NCI-H2196 (cell line): ENCODE measurements around the gene KCTD21.
"Not testable (repeated sequence)": the region's sequence is repeated elsewhere in the genome, so short reads cannot be mapped to it uniquely, and the experiment has no call there.

ENCODE experiments used
- DNase-seq: peaks from one replicate; lab custom pipeline; 2025; ENCODE audit not compliant: unreplicated experiment; lab: John Stamatoyannopoulos, UW

The KCTD21 gene

DNA sequence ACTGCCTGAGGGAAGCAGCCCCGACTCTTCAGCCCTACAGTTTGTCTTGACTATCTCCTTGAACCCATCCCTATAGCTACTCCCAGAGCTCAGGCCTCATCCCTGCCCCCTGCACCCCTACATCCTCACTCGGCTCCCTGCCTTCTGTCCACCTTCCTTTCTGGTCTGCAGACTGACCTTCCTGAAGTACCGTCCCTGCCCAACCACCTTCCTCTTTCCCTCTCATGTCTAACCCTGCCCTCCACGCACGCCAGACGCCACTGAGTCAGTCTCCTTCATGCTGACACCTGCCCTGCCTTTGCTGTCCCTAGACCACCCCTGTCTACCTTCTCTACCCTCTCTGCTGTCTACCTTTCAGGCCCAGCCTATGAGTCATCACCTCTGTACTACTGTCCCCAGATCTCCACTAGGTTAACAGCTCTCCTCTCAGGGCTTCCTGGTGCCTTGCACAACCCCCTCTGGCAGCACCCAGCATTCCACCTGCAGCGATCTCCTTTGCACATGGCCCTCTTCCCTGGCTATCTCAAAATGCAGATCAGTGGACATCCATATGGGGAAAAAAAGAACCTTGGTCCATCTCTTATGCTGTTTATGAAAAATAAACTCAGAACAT lies 8.9 kb downstream of the KCTD21 start:
- DNase-seq, result no peak

DNA sequence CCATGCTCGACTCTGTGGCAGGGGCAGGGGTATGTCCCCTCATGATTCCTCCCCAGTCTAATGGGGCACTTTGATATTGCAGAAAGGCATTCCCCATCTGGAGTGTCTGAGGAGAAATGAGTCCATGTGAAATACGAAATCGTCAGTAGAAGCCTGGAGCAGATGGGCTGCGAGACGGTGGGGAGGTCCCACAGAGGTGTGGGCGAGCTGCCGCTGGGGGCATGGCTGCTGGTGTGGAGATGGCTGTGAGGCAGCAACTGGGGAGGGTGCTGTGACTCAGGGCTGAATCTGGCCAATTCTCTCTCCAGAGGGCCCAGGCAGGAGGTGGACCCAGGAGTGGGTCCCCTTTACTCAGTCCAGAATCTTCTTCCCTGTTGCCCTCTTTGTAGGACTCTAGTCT lies 11.2 kb downstream of the KCTD21 start:
- DNase-seq, result no peak

DNA sequence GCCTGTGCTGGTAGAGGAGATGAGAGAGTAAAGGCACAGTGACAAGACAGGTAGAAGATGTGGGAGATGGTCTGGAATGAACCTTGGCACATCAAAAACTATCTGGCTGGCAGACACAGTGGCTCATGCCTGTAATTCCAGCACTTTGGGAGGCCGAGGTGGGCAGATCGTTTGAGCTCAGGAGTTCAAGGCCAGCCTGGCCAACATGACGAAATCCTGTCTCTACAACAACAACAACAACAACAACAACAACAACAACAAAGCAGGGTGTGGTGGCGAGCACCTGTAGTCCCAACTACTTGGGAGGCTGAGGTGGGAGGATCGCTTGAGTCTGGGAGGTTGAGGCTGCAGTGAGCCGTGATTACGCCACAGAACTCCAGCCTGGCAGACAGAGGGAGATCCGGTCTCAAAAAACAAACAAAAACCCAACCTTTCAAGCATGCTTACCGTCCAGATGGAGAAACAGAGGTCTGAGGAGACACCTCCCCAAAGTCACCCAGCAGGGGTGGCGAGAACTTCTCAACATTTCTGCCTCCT lies 11.8 kb downstream of the KCTD21 start:
- no peak for DNase-seq

DNA sequence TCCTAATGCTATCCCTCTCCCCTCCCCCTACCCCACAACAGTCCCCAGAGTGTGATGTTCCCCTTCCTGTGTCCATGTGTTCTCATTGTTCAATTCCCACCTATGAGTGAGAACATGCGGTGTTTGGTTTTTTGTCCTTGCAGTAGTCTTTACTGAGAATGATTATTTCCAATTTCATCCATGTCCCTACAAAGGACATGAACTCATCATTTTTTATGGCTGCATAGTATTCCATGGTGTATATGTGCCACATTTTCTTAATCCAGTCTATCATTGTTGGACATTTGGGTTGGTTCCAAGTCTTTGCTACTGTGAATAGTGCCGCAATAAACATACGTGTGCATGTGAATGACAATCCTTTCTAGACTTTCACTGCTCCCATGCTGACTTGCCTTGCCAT lies 12.6 kb downstream of the KCTD21 start:
- DNase-seq, result not testable (repeated sequence)

DNA sequence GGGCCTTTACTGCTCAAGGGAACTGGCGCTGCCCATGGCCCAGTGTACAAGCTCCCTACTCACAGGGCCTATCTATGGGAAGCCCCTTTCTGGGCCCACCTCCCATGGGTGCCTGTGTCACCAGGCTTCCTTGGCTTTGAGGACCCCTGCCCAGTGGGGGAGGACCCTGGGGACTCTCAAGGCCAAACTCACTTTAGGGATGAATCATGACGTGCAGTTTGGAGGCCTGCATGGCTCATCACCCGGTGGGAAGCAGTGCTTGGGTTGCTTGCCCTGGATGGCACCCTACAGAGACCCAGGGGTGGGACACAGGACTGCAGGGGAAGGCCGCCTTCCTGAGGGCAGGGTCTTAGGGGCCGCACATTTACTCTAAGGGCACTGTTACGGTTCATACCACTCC lies 16.5 kb downstream of the KCTD21 start:
- no peak for DNase-seq

GRCh38 chr11:78170874-78171549 lies 17.4 kb downstream of the KCTD21 start:
- no peak for DNase-seq

GRCh38 chr11:78170413-78170812 lies 18.0 kb downstream of the KCTD21 start:
- no peak for DNase-seq

- DNase-seq, result no peak
Measured at GRCh38 chr11:78168539-78169477, 19.6 kb downstream of the KCTD21 start.

DNA sequence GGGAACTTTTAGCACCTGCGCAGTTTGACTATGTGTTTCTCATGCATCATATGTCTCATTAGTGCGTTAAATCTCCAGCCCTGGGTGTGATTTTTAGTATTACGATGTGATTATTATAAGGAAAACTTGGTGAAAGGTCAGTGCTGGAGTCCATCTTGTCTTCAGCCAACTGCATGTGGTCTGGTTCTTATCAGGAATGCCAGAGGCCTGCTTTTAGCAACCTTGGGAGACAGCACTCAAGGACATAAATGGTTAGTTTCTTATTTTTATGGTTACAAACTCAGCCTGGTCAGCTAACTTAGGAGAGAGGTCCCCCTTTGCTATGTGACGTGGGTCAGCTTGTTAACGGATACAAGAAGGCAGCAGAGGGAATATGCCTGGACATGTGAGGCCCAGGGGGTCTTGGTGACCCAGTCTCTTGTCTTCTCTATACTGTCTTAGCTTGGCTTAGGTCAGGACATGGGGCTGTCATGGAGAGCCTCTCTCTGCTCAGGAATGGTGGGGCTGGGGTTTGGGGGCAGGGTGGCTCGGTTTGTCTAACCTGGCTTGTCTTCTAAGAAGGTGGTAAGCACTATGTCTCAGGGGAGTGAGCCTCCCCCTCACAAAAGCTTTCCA lies 21.5 kb downstream of the KCTD21 start:
- no peak for DNase-seq

- no peak for DNase-seq
Measured at GRCh38 chr11:78164471-78164870, 24.0 kb downstream of the KCTD21 start.

DNA sequence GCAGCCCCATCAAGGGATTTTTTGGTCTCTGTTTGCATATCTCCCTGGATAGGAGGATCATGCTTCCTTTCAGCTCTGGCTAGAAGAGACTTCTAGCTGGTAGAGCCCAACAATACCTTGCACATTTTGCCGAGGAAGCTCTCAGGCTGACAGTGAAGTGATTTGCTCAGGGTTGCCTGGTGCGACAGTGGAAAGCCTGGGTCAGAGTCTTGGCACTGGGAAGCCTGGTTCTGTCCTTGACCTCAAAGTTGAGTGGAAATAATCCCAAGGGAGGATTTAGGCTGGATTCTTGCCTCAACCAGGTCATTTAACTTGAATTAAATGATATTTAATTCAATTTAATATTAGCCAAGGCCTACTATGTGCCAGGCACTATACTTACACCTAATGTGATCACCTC lies 24.6 kb downstream of the KCTD21 start:
- DNase-seq, result no peak

- no peak for DNase-seq
Measured at GRCh38 chr11:78161962-78162371, 26.5 kb downstream of the KCTD21 start.

- no peak for DNase-seq
Measured at GRCh38 chr11:78161346-78161745, 27.1 kb downstream of the KCTD21 start.

- no peak for DNase-seq
Measured at GRCh38 chr11:78160557-78160956, 27.9 kb downstream of the KCTD21 start.

DNA sequence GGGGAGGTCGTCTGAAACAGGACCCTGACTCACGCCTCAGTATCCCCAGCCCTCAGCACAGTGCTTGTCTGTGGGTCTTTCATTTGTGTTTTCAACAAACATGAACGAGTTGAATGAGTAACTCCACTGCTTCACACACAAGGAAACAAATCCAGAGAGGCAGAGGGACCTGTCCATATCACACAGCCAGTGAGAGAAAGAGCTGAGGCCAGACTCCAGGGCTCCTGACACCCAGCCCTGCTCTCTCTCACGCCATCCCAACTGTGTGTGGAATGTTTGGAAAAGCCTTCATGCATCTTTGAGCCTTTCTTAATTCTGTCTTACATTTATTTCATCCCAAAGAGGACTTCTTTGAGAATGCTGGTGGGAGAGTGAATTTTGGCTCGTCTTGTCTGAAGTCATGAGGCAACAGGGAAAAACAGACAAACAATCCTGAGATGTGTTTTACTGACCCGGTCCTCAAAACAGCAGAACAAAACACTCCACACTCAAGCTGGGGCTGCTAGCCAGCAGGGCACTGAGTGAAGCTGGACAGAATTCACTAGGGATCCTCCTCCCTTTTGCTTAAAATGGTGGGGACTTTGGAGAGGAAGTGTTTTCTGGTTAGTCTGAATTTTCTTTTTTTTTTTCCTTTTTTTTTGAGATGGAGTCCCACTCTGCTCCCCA lies 29.3 kb downstream of the KCTD21 start:
- no peak for DNase-seq

- DNase-seq, result no peak
Measured at GRCh38 chr11:78156127-78156844, 32.1 kb downstream of the KCTD21 start.

GRCh38 chr11:78151804-78152203 lies 36.6 kb downstream of the KCTD21 start:
- no peak for DNase-seq

- DNase-seq, result no peak
Measured at GRCh38 chr11:78150754-78151153, 37.7 kb downstream of the KCTD21 start.

- DNase-seq, result no peak
Measured at GRCh38 chr11:78150346-78150745, 38.1 kb downstream of the KCTD21 start.

GRCh38 chr11:78149646-78150045 lies 38.8 kb downstream of the KCTD21 start:
- no peak for DNase-seq
